Astrocyte (in vitro differentiated cells and primary cell): ENCODE measurements around the gene HHLA2. TPM values are rescaled to one million over a fixed set of nuclear protein-coding genes. Genes with fewer than 3 reads are reported as not detected.

Experiments used
- DNase-seq: peaks from one replicate; pipeline ENCODE4 v3.0.0-alpha.2; 2010; ENCODE audit warnings: low read depth
- FAIRE-seq: peaks from 2 replicates; lab custom pipeline; 2011; peaks lifted over from hg19 to GRCh38; lab: Jason Lieb, UNC
- H2AFZ ChIP-seq: 2 replicates; pipeline ENCODE4 v1.6.0; 2012; ENCODE audit warnings: low read depth, low read length, inconsistent platforms
- H3K27ac ChIP-seq: 2 replicates; pipeline ENCODE4 v1.5.1; 2011; ENCODE audit warnings: low read depth, low read length, inconsistent platforms
- H3K27me3 ChIP-seq: 2 replicates; pipeline ENCODE4 v1.6.0; 2011; ENCODE audit warnings: low read length, inconsistent platforms; ENCODE audit not compliant: insufficient read depth
- H3K36me3 ChIP-seq: 2 replicates; pipeline ENCODE4 v1.5.1; 2011; ENCODE audit warnings: low read length, inconsistent platforms; ENCODE audit not compliant: insufficient read depth
- H3K4me1 ChIP-seq: 2 replicates; pipeline ENCODE4 v1.5.1; 2011; ENCODE audit warnings: low read length, inconsistent platforms; ENCODE audit not compliant: insufficient read depth
- H3K4me2 ChIP-seq: 2 replicates; pipeline ENCODE4 v1.6.0; 2012; ENCODE audit warnings: low read length, inconsistent platforms
- H3K4me3 ChIP-seq: 2 replicates; pipeline ENCODE4 v1.5.1; 2011; ENCODE audit warnings: low read depth, mild to moderate bottlenecking, low read length, inconsistent platforms; ENCODE audit not compliant: insufficient read depth
- H3K79me2 ChIP-seq: 2 replicates; pipeline ENCODE4 v1.6.0; 2012; ENCODE audit warnings: mild to moderate bottlenecking, low read length, inconsistent platforms; ENCODE audit not compliant: insufficient read depth
- H3K9ac ChIP-seq: 2 replicates; pipeline ENCODE4 v1.6.0; 2012; ENCODE audit warnings: mild to moderate bottlenecking, low read length, inconsistent platforms
- H3K9me3 ChIP-seq: 2 replicates; pipeline ENCODE4 v1.5.1; 2012; ENCODE audit warnings: low read depth, mild to moderate bottlenecking, low read length, inconsistent platforms; ENCODE audit not compliant: insufficient read depth
- H4K20me1 ChIP-seq: 2 replicates; pipeline ENCODE4 v1.6.0; 2012; ENCODE audit warnings: low read length, inconsistent platforms; ENCODE audit not compliant: insufficient read depth
- H3K27ac Mint-ChIP-seq: one replicate; pipeline ENCODE4 v1.8.0; 2021; ENCODE audit warnings: mild to moderate bottlenecking, mixed read lengths; ENCODE audit not compliant: unreplicated experiment
- H3K27me3 Mint-ChIP-seq: one replicate; pipeline ENCODE4 v1.8.0; 2021; ENCODE audit warnings: low read depth, mixed read lengths; ENCODE audit not compliant: unreplicated experiment
- H3K36me3 Mint-ChIP-seq: one replicate; pipeline ENCODE4 v1.8.0; 2021; ENCODE audit warnings: low read depth, mixed read lengths; ENCODE audit not compliant: unreplicated experiment
- H3K4me1 Mint-ChIP-seq: one replicate; pipeline ENCODE4 v1.8.0; 2021; ENCODE audit warnings: low read depth, mixed read lengths; ENCODE audit not compliant: unreplicated experiment
- H3K4me3 Mint-ChIP-seq: one replicate; pipeline ENCODE4 v1.8.0; 2021; ENCODE audit warnings: mild to moderate bottlenecking, moderate library complexity, mixed read lengths; ENCODE audit not compliant: unreplicated experiment
- H3K9me3 Mint-ChIP-seq: one replicate; pipeline ENCODE4 v1.8.0; 2021; ENCODE audit warnings: mild to moderate bottlenecking, mixed read lengths; ENCODE audit not compliant: unreplicated experiment
- CTCF ChIP-seq: IDR thresholded peaks from 2 replicates; pipeline ENCODE4 v1.5.1; 2011; ENCODE audit warnings: low read depth, mild to moderate bottlenecking, inconsistent platforms, low read length, moderate library complexity; ENCODE audit not compliant: insufficient read depth
- EZH2 ChIP-seq: IDR thresholded peaks from 2 replicates; pipeline ENCODE4 v1.6.1; 2012; ENCODE audit warnings: mild to moderate bottlenecking, low read length, inconsistent platforms; ENCODE audit not compliant: insufficient read depth
- total RNA-seq: library from RNA; stranded (reverse); gene quantifications from 2 replicates; pipeline ENCODE4 v1.2.1, GENCODE V29; 2021

HHLA2 gene
- total RNA-seq, 1 donor from 2014 or later, result not detected

- Mint-ChIP-seq H3K9me3 (no peaks in the 10 kb centered on the region), H3K27ac (no peak overlapping the region), H3K36me3 (no peaks in the 10 kb centered on the region), H3K4me1 (peaks cover 3% of the 10 kb centered on the region), H3K4me3 (no peak overlapping the region), H3K27me3 (no peaks in the 10 kb centered on the region)
- no peaks in the 10 kb centered on the region for H3K9me3 ChIP-seq
- no peak overlapping the region for H3K4me3 ChIP-seq
- H3K27me3 ChIP-seq, result no peaks in the 10 kb centered on the region
- H3K4me1 ChIP-seq, result peaks cover under 1% of the 10 kb centered on the region
- DNase-seq (no peak), FAIRE-seq (no peak)
- H2AFZ ChIP-seq, result no peak overlapping the region
- H3K36me3 ChIP-seq, result no peaks in the 10 kb centered on the region
- H3K4me2 ChIP-seq, result no peak overlapping the region
- TF ChIP-seq EZH2 (no peak), CTCF (no peak)
- no peak overlapping the region for H3K27ac ChIP-seq
- no peaks in the 10 kb centered on the region for H3K79me2 ChIP-seq
- H4K20me1 ChIP-seq, result no peaks in the 10 kb centered on the region
- H3K9ac ChIP-seq, result no peak overlapping the region
Measured at GRCh38 chr3:108415661-108416060, 119.3 kb downstream of the HHLA2 start.

GRCh38 chr3:108416111-108416869 is 119.9 kb downstream of the HHLA2 start:
- peak; percentile 22 for DNase-seq
- no peaks in the 10 kb centered on the region for H3K27me3 Mint-ChIP-seq
- no peak for FAIRE-seq
- Histone ChIP-seq H3K36me3 (no peaks in the 10 kb centered on the region), H4K20me1 (no peaks in the 10 kb centered on the region), H3K4me2 (no peak overlapping the region), H3K27ac (no peak overlapping the region), H3K4me3 (no peak overlapping the region), H3K4me1 (peaks cover 7% of the 10 kb centered on the region), H3K27me3 (no peaks in the 10 kb centered on the region), H2AFZ (no peak overlapping the region), H3K79me2 (no peaks in the 10 kb centered on the region), H3K9me3 (no peaks in the 10 kb centered on the region), H3K9ac (no peak overlapping the region)
- H3K4me3 Mint-ChIP-seq, result no peak overlapping the region
- no peak overlapping the region for H3K27ac Mint-ChIP-seq
- peaks cover 6% of the 10 kb centered on the region for H3K4me1 Mint-ChIP-seq
- no peak for TF ChIP-seq EZH2
- no peak for TF ChIP-seq CTCF
- H3K9me3 Mint-ChIP-seq, result no peaks in the 10 kb centered on the region
- no peaks in the 10 kb centered on the region for H3K36me3 Mint-ChIP-seq

GRCh38 chr3:108420926-108421325 is 124.6 kb downstream of the HHLA2 start:
- peak; percentile 77 for FAIRE-seq
- H3K27ac ChIP-seq, result no peak overlapping the region

More at GRCh38 chr3:108420926-108421325, 124.6 kb downstream of the HHLA2 start:
- H3K27me3 ChIP-seq, result no peaks in the 10 kb centered on the region
- no peak overlapping the region for H3K4me3 ChIP-seq
- H3K4me2 ChIP-seq, result peak overlapping the region; percentile 9
- DNase-seq, result peak; percentile 90
- Mint-ChIP-seq H3K36me3 (no peaks in the 10 kb centered on the region), H3K27ac (no peak overlapping the region), H3K4me1 (peaks cover 8% of the 10 kb centered on the region), H3K4me3 (no peak overlapping the region), H3K9me3 (no peaks in the 10 kb centered on the region), H3K27me3 (no peaks in the 10 kb centered on the region)
- no peaks in the 10 kb centered on the region for H3K9me3 ChIP-seq
- H3K36me3 ChIP-seq, result no peaks in the 10 kb centered on the region
- H3K79me2 ChIP-seq, result no peaks in the 10 kb centered on the region
- peaks cover 7% of the 10 kb centered on the region for H3K4me1 ChIP-seq
- H4K20me1 ChIP-seq, result no peaks in the 10 kb centered on the region
- no peak overlapping the region for H2AFZ ChIP-seq
- no peak for TF ChIP-seq EZH2
- TF ChIP-seq CTCF, result no peak
- H3K9ac ChIP-seq, result no peak overlapping the region
